ENCODE results near the gene KDM4B. TPM values are rescaled to one million over a fixed set of nuclear protein-coding genes. Genes with fewer than 3 reads are reported as not detected.

The KDM4B gene
- total RNA-seq, 1 experiment from 2014 or later = 16.4 TPM

DNA sequence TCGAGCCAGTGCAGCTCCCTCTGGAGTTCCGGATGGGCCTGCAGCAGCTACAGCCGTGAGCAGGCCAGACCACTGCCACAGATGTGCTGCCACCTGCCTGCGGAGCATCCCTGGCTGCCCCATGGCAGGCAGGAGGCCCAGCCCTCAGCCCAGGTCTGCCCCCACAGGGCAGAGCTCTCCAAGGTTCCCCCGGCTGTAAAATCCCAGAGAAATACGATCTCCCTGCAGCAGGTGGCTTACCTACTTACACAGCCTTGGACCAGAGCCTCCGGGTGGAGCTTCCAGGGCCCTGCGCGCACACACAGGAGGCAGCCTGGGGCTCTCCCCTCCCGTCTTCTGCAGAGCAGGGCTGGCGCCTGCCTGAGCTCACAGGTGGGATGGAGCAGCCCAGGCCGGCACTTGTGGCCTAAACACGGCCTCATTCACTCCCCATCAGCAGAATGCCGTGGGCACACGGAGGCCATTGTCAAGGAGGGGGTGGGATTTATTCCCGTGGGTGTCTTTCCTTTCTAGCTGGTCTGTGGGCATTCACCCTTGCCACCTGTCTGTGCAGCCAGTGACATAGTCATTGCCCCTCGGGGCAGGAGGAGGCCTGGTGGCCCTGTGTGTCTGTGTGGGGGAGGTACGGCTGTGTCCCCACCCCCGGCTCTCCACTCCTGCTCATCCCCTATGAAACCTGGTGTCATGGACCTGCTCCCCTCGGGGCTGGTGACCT is 118.0 kb downstream of the KDM4B start:
- no peak for DNase-seq (ENCODE audit: low spot score)

DNA sequence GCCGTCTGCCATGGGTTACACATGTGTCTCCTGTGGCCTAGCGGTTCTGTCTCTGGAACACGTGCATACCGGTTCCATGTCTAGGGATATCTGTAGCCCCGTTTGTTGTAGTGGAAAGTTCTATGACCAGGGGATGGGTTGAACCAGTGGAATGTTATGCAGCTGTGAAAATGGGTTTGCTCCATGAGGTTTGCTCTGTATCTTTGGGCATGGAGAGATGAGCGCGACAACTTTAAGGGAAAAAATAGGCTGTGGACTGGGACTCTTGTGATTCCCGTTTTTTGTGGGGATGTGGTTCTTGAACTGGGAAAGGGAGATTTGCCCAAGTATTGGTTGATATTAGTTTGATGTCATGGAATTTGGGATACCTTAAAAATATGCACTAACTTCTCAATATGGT is 120.4 kb downstream of the KDM4B start:
- DNase-seq (ENCODE audit: low spot score) = no peak

DNA sequence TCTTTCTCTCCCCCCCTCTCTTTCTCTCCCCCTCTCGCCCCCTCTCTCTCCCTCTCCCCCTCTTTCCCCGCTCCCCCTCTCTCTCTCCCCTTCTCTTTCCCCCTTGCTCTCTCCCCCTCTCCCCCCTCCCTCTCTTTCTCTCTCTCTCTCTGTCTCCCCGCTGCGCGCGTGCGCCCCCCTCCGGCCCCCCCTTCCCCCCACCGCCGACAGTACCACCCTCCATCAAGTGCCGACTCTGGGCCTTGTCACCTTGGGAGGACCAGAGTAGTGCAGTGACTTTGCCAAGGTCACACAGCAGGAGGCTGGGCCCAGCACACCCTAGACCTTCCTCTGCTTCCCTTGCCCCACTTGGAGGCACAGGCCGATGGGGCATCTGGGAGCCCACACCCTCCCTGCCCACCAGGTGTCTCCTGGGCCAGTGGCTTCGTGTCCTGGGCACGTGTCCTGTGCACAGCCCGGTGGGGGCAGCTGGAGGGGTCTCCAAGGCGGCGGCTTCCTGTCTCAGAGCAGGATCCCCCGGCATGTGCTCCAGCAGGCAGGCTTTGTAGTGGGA is 121.6 kb downstream of the KDM4B start:
- DNase-seq (ENCODE audit: low spot score) = no peak

DNA sequence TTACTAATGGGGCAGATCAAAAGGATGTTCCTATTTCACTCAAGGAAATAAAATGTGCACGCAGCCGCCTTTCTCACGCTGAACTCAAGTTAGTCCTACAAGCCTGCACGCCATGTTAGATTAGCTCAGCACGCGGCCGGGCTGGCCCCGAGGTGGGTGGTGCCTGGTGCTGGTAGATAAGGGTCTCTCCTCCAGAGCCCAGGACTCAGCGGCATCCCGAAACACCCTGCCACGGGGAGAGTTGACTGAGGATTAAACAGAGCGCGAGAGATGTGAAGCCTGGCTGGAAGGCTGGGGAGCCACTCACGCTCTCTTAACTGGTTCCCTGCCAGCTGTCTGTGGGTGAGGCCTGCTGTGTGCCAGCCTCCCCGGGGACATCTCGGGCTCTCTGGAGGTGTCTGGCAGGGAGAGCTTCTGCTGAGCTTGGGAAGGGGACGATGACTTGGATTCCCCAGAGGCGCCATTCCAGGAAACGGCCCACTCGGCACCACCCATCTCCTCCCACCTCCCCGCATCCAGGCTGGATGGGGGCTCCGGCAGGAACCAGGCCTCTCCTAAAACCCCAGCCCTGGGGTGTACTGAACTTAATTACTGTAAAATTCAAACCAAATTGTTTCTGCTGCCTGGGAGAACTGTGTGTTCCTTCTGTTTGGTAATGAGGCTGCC is 122.2 kb downstream of the KDM4B start:
- peak; percentile 33 for DNase-seq (ENCODE audit: low spot score)

DNA sequence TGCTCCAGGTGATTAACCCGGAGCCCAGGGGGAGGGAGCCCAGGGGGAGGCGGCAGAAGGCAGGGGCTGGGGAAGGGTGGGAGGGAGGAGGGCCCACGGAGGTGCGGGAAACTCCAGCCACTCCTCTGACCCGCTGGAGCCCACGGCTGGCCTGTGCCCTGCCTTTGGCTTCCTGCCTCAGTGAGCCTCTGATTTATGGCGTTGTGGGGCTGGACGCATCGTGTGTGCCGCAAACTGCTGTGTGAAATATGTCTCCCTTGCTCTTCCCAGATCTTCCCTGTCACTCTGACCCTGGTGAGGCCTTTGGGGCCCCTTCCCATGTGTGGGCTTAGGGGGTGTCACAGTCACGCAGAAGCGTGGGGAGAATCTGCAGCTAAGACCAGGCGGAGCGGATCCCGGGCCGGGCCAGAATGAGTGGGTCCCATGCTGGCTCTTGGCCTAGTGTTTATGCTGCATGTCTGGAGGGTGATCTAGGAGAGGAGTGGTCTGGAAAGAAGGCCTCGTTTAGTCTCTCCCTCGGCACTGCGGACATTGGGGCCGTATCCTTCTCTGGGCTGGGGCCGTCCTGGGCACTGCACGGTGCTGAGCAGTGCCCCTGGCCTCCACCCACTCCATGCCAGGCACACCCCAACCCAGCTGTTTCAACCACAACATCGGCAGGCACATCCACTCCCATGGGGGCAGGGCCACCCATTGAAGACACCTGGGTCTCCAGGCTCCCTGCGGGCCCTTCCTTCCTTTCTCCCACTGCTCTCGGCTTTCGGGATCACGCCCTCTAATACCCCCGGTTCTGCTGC is 123.0 kb downstream of the KDM4B start:
- no peak for DNase-seq (ENCODE audit: low spot score)

DNA sequence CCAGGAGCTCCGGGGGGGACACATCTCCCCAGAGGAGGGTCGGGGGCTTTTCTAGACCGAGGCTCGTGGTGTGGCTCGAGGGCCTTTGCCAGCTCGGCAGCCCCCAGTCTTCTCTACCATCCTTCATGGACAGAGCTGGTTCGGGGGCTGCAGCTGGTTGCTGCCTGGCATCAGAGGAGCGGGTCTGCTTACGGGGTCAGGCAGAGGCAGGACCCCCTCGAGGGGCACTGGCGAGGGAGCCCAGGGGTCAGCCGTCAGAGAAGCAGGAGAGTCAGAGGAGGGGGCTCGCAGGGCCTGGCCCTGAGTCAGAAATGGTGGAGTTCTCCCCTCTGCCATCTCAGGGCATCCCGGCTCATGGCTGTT is 123.5 kb downstream of the KDM4B start:
- no peak for DNase-seq (ENCODE audit: low spot score)

DNA sequence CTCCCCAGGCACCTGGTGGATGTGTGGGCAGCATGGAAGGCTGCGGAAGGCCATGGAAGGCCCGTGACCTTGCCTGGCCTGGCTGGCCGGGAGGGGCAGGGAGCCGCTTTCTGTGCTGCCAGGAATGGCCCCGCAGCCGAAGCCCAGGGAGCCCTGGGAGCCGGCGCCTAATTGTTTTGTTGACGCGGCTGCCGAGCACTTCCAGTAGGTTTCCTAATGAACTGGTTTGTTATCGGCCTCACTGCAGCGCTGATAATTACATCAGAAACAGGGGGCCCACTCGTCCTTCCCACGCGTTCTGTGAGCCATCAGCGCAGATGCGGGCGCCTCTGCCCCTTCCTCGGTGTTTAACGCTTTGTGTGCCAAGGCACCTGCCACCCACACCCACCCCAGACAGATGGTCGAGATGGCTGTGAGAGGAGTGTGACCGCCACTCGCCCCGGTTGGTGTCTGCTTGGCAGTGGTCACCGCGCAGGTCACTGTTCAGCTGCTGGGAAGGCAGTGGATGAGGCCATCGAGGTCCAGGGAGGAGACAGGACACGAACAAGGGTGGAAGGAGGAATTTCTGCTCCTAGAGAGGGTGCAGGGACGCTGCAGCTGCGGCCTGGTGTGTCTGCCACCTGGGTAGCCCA is 124.5 kb downstream of the KDM4B start:
- no peak for DNase-seq (ENCODE audit: low spot score)

DNA sequence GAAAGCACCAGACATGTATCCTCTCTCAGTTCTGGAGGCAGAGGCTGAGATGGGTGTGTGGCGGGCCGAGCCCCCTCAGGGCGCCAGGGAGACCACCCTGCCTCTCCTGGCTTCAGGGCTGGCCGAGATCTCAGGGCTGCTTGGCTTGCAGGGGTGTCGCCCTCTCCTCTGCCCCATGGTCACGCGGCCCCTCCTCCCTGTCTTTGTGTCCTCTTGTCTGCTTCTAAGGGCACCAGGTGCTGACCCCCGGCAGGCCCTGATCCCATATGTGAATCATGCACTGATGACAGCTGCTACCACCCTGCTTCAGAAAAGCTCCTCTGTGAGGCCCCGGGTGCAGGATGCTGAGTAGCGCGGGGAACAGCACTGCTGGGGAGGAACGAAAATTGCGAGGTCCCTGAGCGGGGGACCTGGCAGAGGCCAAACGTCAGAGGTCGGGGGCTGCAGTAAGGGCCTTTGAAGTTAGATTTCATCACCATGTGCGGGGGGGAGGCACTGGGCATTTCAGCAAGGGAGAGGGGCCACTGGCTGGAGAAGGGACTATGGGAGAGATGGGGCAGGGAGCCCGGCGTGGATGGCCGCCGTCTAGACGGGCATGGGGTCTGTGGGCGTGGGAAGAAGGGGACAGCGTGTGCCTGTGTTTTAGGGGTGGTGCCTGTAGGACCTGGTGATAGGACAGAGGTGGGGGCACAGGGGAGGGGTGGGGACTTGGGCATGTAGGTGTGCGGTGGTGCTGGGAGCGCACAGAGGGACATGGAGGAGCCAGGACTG is 125.2 kb downstream of the KDM4B start:
- no peak for DNase-seq (ENCODE audit: low spot score)

DNA sequence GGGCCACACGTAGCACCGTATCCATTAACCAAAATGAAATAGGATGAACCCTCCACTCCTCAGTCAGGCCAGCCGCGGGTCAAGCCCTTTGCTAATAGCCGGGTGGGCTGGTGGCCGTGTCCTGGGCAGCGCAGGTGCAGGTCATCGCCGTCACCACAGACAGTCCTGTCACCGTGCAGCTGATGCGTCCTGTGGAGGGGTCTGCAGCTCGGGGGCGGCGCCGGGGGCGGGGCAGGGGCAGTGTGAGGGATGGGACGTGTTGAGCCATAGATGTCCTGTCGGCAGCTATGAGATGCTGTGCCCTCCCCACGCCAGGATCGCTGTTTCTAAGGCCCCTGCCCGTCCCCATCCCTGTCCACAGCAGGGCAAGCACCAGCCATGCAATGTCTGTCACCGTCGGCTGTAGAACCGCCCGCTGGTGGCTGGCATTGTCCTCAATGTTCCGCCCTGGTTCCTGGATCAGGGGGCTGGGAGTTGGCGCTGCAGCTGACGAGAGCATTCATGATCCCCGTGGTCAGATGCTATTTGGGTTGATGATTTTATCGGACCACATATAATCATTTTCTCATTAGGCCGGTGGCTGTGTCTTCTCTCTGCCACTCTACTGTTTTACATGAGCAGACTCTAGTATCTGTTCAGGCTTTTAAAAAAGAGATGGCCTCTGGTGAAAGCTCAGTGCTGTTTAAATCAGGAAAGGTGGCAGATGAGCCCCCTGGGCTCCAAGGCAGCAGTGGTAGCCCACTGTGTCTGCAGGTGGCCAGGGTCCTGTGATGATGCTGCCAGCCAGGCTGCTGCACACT is 126.1 kb downstream of the KDM4B start:
- DNase-seq (ENCODE audit: low spot score) = no peak

DNA sequence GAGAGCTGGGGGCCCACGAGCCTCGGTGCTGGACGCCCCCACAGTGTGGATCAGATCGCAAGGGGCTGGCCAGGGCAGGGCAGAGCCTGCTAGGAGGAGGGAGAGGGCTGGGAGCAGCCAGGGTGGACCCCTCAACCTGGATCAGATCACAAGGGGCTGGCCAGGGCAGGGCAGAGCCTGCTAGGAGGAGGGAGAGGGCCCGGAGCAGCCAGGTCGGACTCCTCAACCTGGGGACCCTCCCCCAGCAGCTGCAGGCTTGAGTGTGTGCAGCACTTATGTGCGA is 126.6 kb downstream of the KDM4B start:
- DNase-seq (ENCODE audit: low spot score) = no peak

DNA sequence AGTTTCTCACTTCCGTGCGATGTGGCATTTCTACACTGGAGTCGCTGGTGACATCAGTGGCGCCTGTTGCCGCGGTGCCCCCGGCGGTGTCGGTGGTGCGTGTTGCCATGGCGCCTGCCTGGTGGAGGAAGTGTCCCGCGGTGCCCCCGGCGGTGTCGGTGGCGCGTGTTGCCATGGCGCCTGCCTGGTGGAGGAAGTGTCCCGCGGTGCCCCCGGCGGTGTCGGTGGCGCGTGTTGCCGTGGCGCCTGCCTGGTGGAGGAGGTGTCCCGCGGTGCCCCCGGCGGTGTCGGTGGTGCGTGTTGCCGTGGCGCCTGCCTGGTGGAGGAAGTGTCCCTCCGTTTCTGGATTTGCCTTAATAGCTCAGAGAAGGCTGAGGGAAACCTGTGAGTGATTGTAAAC is 127.6 kb downstream of the KDM4B start:
- no peak for DNase-seq (ENCODE audit: low spot score)

DNA sequence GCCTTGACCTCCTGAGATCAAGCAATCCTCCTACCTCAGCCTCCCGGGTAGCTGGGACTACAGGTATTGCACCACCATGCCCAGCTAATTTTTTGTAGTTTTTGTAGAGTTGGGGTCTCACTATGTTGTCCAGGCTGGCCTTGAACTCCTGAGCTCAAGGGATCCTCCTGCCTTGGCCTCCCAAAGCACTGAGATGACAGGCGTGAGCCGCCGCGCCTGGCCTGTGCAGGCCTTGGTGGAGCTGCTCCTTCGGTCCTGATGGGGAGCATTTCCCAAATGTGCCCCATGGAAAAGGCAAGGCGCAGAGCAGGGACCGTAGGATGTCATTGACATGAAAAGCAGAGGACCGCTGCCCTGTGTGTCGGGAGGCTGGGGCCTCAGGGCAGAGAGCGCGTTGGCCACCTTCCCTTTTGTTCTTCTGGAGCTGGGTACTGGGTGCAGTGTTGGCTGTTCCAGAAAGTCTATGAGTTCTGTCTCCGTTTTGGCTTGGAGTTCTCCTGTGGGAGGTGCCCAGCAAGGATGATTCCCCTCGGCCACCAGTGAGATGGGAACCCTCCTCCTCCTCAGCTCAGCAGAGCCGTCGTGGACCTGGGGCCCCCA is 128.5 kb downstream of the KDM4B start:
- no peak for DNase-seq (ENCODE audit: low spot score)

DNA sequence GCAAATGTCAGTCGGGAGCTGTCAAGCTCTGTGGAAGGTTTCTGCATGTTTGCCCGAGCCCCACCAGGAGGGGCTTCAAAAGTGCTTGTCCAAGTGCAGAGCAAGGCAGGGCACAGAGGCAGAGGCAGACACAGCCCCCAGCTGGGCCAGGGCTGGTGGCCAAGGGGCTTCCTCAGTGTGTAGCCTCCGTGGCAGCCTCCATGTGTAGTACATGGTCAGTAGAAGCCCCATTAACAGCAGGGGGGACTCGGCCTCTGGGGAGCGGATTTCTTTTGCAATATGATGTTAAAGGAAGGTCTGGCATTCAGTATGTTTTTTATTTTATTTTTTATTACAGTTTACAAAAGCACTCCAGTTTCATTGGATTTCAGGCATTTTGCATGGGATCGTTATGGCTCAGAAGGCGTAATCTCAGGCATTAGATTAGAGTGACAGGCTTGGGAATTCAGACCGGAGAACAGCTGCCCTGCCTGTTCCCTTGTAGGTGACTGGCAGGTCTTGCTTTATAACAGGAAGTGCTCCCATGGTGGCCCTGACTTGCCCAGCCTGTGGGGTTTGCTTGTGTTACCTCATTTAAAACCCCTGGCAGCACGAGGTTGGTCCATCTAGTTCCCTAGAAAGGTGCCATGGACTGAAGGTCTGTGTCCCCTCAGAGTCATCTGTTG is 129.2 kb downstream of the KDM4B start:
- no peak for DNase-seq (ENCODE audit: low spot score)

DNA sequence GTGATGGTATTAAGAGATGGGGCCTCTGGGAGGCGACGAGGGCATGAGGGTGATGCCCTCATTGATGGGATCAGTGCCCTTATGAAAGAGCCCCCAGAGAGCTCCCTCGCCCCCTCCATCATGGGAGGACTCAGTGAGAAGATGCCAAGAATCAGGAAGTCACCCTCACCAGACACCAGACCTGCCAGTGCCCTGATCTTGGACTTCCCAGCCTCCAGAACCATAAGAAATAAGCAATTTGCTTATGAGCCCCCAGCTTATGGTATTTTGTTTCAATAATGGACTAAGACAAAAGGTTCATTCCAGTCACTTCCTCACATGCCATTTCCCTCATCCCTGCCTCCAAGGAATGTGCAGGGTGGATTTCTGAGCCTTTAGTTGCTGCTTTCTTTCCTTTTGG is 129.7 kb downstream of the KDM4B start:
- no peak for DNase-seq (ENCODE audit: low spot score)

DNA sequence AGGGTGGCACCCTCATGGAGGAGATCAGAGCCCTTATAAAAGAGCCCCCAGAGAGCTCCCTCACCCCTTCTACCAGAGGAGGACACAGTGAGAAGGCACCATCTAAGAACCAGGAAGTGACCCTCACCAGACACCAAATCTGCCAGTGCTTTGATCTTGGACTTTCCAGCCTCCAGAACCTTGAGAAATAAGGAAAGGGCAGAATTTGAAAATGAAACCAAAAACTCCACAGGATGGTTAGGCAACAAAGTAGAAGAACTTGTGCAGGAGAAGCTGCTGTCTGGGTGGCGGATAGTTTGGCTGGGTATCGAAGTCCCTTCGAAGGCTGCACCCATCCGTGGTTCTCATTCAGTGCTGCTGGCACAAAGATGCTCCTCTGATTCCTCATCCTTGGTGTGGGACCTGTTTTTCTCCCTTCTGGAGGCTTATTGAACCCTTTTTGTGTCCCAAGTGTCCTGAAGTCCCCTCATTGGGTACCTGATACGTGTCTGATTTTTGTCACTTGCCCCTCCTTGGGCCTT is 130.8 kb downstream of the KDM4B start:
- DNase-seq (ENCODE audit: low spot score) = no peak

DNA sequence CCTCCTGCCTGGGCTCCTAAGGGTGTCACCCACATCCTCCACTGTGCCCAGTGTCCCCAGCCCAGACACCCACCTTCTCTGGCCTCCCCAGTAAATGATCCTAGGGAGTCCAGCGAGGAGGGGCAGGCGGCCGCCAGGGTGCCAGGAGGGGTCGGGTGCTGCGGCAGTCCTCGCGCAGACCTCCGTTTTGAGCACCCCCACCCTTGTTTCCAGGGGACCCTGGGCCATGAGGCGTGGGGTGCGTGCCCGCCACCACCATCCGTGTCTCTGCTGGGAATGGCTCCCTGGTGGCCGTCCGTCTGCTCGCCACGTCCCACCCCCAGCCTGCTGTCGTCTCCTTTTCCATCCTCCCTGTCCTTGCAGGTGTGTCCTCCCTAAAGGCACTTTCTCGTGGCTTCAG is 133.0 kb downstream of the KDM4B start:
- DNase-seq (ENCODE audit: low spot score) = no peak

DNA sequence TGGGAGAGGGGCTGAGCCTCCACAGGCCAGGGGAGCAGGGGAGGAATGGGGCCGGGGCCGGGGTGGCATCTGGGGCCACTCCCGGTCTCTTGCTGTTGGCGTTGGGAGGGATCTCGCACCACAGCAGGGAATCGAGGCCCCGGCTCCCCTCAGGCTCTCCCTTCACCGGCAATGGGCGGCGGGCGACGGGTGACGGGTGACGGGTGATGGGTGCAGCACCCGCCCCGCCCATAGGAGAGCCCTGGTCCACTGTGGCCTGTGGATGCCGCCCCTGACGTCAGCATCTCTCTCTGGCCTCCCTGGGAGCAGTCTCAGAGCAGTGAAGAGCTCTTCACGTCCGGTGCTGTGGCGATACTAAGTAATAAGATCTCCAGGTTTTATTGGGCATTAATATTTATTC is 133.6 kb downstream of the KDM4B start:
- no peak for DNase-seq (ENCODE audit: low spot score)

DNA sequence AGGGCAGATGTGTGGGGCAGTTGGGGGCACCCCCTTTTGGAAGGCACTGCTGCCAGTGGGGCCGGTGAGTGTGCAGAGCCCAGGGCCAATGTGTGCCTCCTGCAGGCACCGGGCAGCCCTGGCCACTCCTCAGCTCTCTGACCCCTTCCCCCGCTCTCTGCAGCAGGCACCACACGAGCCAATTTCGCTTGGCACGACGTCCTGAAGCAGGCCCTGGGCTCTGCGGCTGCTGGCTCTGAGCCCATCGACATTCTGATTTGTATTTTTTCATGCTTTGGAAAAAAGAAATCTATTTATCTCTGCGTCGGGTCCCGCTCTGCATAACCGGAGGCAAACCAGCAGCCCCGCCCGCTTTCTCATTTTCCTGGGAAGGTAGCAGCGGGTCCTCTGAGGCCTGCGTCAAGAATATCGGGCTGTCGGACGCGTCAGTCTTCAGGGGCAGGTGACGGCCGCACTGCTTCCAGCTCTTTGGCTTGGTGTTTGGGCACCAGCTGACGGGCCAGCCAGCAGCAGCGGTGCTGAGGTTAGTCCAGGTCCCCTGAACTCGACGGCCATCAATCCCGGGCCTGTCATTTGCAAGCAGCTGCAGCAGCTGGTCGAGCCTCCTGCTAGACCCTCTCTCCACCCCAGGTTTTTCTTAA is 134.3 kb downstream of the KDM4B start:
- no peak for DNase-seq (ENCODE audit: low spot score)

DNA sequence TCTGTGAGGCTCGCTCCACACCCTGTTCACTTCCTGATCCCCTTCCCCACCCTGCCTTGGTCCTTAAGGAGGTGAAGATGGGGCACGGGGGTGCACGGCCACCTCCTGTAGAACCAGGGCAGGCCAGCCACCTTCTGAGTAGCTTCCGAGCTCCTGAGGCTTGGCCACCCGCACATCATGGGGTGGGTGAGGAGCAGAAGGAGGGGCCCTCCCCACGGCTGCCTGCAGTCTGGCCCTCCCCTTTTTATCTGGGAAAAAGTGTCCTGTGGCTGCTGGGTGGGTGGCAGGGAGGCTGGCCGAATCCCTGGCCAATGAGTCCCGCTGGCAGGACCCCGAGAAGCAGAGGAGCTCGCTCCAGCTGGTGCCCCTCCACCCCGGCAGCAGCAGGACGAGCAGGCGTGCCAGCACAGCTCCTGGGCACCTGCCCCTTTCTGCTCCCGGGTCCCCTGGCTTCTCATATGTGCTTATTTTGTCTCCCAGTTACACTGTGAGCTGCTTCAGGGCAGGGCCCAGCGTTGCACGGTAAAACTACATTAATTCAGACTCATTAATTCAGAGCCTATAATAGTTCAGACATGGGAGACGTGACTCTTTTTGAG is 135.0 kb downstream of the KDM4B start:
- DNase-seq (ENCODE audit: low spot score) = no peak
